Natural killer cell (primary cell): ENCODE results near the gene TBCCD1. TPM values are rescaled to one million over a fixed set of nuclear protein-coding genes. Genes with fewer than 3 reads are reported as not detected.

Source experiments
- ATAC-seq, 3 donors: fragments of 150-1000 bp in 2 of 3; fragments of 200-7000 bp in 1 of 3; cut with Tn5 transposase; 1 replicate in 1 of 3; 2 replicates in 2 of 3; pipeline ENCODE4 v1.10.0; 2021; ENCODE audit warnings: mild to moderate bottlenecking in 2 of 3, moderate library complexity in 2 of 3
- DNase-seq, 2 donors: peaks; one replicate each; pipeline versions ENCODE4 v3.0.0 to v3.0.0-alpha.2; 2013 to 2021; ENCODE audit warnings: mixed read lengths in 1 of 2
- H3K27ac ChIP-seq: one replicate; pipeline ENCODE4 v1.5.1; 2013; ENCODE audit warnings: mild to moderate bottlenecking, low read length
- H3K27me3 ChIP-seq: one replicate; pipeline ENCODE4 v1.6.1; 2013; ENCODE audit warnings: low read length; ENCODE audit not compliant: control insufficient read depth, insufficient read depth
- H3K36me3 ChIP-seq: one replicate; pipeline ENCODE4 v1.6.1; 2013; ENCODE audit warnings: low read length; ENCODE audit not compliant: control insufficient read depth, insufficient read depth
- H3K4me1 ChIP-seq: one replicate; pipeline ENCODE4 v1.6.1; 2013; ENCODE audit warnings: low read length; ENCODE audit not compliant: control insufficient read depth, insufficient read depth
- H3K4me3 ChIP-seq: one replicate; pipeline ENCODE4 v1.5.1; 2013; ENCODE audit warnings: low read length
- H3K9me3 ChIP-seq: one replicate; pipeline ENCODE4 v1.6.1; 2013; ENCODE audit warnings: low read length; ENCODE audit not compliant: control insufficient read depth, insufficient read depth
- H3K27ac Mint-ChIP-seq, 2 donors: one replicate each; pipeline ENCODE4 v1.8.0; 2022; ENCODE audit warnings: mild to moderate bottlenecking in 2 of 2, mixed read lengths in 2 of 2, moderate library complexity in 1 of 2
- H3K27me3 Mint-ChIP-seq, 2 donors: one replicate each; pipeline ENCODE4 v1.8.0; 2022; ENCODE audit warnings: low read depth in 2 of 2, mixed read lengths in 2 of 2
- H3K36me3 Mint-ChIP-seq: one replicate; pipeline ENCODE4 v1.8.0; 2022; ENCODE audit warnings: mixed read lengths
- H3K4me1 Mint-ChIP-seq, 2 donors: one replicate each; pipeline ENCODE4 v1.8.0; 2022; ENCODE audit warnings: mixed read lengths in 2 of 2
- H3K4me3 Mint-ChIP-seq: one replicate; pipeline ENCODE4 v1.8.0; 2022; ENCODE audit warnings: mild to moderate bottlenecking, moderate library complexity, mixed read lengths
- H3K9me3 Mint-ChIP-seq, 2 donors: one replicate each; pipeline ENCODE4 v1.8.0; 2022; ENCODE audit warnings: mixed read lengths in 2 of 2
- CTCF ChIP-seq: fragments of 200-600 bp; IDR thresholded peaks from one replicate; pipeline ENCODE4 v1.8.0; 2022; ENCODE audit warnings: antibody characterized with exemption
- WGBS: methylation state at CpG from one replicate; pipeline ENCODE4 v1.1.7; 2013; ENCODE audit warnings: missing lambda C conversion rate; ENCODE audit not compliant: insufficient coverage; 5-methylcytosine and 5-hydroxymethylcytosine counted together
- intact Hi-C: fragments of 100-400 bp; cut with micrococcal nuclease; formaldehyde crosslinking; loops from one replicate; pipeline ENCODE4 v1.14.2; 2022
- total RNA-seq, 4 donors: library from RNA; stranded (reverse); fragments of 120-200 nt in 1 of 4; gene quantifications; one replicate each; pipeline versions ENCODE4 v1.2.3 to v1.2.4, GENCODE V29; 2013 to 2022

The TBCCD1 gene
- total RNA-seq, 3 donors from 2014 or later (not counting 1 experiment from before 2014, with no cell fraction given), result 16.8 to 23.0 (median 20.3) TPM

GRCh38 chr3:186552408-186553031 lies 14.6 kb downstream of the TBCCD1 start:
- Histone ChIP-seq H3K36me3 (peaks cover 70% of the 10 kb centered on the region), H3K9me3 (no peaks in the 10 kb centered on the region), H3K4me1 (no peaks in the 10 kb centered on the region), H3K27me3 (no peaks in the 10 kb centered on the region), H3K27ac (no peak overlapping the region), H3K4me3 (no peak overlapping the region)
- no peak overlapping the region for H3K4me3 Mint-ChIP-seq
- intact Hi-C loops, result no loop called here
- no peaks in the 10 kb centered on the region for H3K36me3 Mint-ChIP-seq
- no peaks in the 10 kb centered on the region for H3K27me3 Mint-ChIP-seq
- no peak for DNase-seq
- 87% methylated on average over 5 of the region's 5 CpGs for WGBS
- H3K27ac Mint-ChIP-seq, result no peak overlapping the region
- ATAC-seq, result no peak
- H3K9me3 Mint-ChIP-seq, result no peaks in the 10 kb centered on the region
- no peak for TF ChIP-seq CTCF
- H3K4me1 Mint-ChIP-seq, result peaks cover 0 to 4% of the 10 kb centered on the region in 2 donors

GRCh38 chr3:186551387-186551786 lies 15.8 kb downstream of the TBCCD1 start:
- H3K36me3 ChIP-seq, result peaks cover 60% of the 10 kb centered on the region
- H3K4me1 ChIP-seq, result no peaks in the 10 kb centered on the region
- H3K36me3 Mint-ChIP-seq, result no peaks in the 10 kb centered on the region
- no peak for ATAC-seq
- H3K4me3 Mint-ChIP-seq, result no peak overlapping the region
- H3K9me3 Mint-ChIP-seq, result no peaks in the 10 kb centered on the region
- 100% methylated on average over 6 of the region's 6 CpGs for WGBS
- no peak for DNase-seq
- H3K27ac ChIP-seq, result no peak overlapping the region
- H3K4me3 ChIP-seq, result no peak overlapping the region
- TF ChIP-seq CTCF, result no peak
- no peaks in the 10 kb centered on the region for H3K4me1 Mint-ChIP-seq
- H3K9me3 ChIP-seq, result no peaks in the 10 kb centered on the region
- no peaks in the 10 kb centered on the region for H3K27me3 ChIP-seq
- intact Hi-C loops, result no loop called here
- no peak overlapping the region for H3K27ac Mint-ChIP-seq
- H3K27me3 Mint-ChIP-seq, result no peaks in the 10 kb centered on the region

- ATAC-seq (no peak), DNase-seq (no peak)
- Mint-ChIP-seq H3K4me1 (no peaks in the 10 kb centered on the region), H3K9me3 (no peaks in the 10 kb centered on the region), H3K36me3 (no peaks in the 10 kb centered on the region), H3K27me3 (no peaks in the 10 kb centered on the region), H3K4me3 (no peak overlapping the region), H3K27ac (no peak overlapping the region)
- H3K36me3 ChIP-seq, result peaks cover 45% of the 10 kb centered on the region
- H3K27ac ChIP-seq, result no peak overlapping the region
- H3K27me3 ChIP-seq, result no peaks in the 10 kb centered on the region
- intact Hi-C loops, result no loop called here
- H3K9me3 ChIP-seq, result no peaks in the 10 kb centered on the region
- no peaks in the 10 kb centered on the region for H3K4me1 ChIP-seq
- no peak overlapping the region for H3K4me3 ChIP-seq
- WGBS, result 100% methylated on average over 1 of the region's 3 CpGs
- no peak for TF ChIP-seq CTCF
Observed at GRCh38 chr3:186549497-186549896, 17.6 kb downstream of the TBCCD1 start.

GRCh38 chr3:186544281-186544680 lies 22.9 kb downstream of the TBCCD1 start, which contains the start of gene CRYGS:
TSS of gene CRYGS (minus strand) at chr3:186544380. CDS start at chr3:186544326, 54 bp downstream.
- Histone ChIP-seq H3K27ac (no peak within 1 kb of the TSS), H3K36me3 (peaks cover 17% of the 10 kb centered on the region), H3K4me3 (no peak within 1 kb of the TSS), H3K27me3 (no peaks in the 10 kb centered on the region), H3K9me3 (no peaks in the 10 kb centered on the region), H3K4me1 (no peaks in the 10 kb centered on the region)
- TF ChIP-seq CTCF, result no peak
- H3K4me1 Mint-ChIP-seq, result peaks cover 8% of the 10 kb centered on the region in 2 donors
- no peak for ATAC-seq
- intact Hi-C loops, result loop anchor here (5.0 kb wide), 1 partner anchor 82 kb away; no protein-coding TSS in a partner anchor
- H3K4me3 Mint-ChIP-seq, result no peak within 1 kb of the TSS
- no peak for DNase-seq
- peaks cover 9% of the 10 kb centered on the region for H3K36me3 Mint-ChIP-seq
- no peak within 1 kb of the TSS for H3K27ac Mint-ChIP-seq
- H3K9me3 Mint-ChIP-seq, result no peaks in the 10 kb centered on the region
- no peaks in the 10 kb centered on the region for H3K27me3 Mint-ChIP-seq
- WGBS, result 90% methylated on average over 2 of the region's 2 CpGs
